HG02763 (cell line): ENCODE data around the gene SLC34A1.
"Not testable (repeated sequence)": the region's sequence is repeated elsewhere in the genome, so short reads cannot be mapped to it uniquely, and the experiment has no call there.

Experiments
- ATAC-seq: cut with Tn5 transposase; IDR thresholded peaks from one replicate; pipeline ENCODE4 v1.9.1; 2021; ENCODE audit warnings: mild to moderate bottlenecking, moderate library complexity; ENCODE audit not compliant: unreplicated experiment

The SLC34A1 gene

GRCh38 chr5:177354711-177355110 is 29.5 kb upstream of the SLC34A1 start:
- no peak for ATAC-seq

- ATAC-seq, result no peak
These were observed 28.9 kb upstream of the SLC34A1 start for GRCh38 chr5:177355162-177355867.

GRCh38 chr5:177355868-177356168 is 28.4 kb upstream of the SLC34A1 start:
- no peak for ATAC-seq

- no peak for ATAC-seq
These were observed 27.5 kb upstream of the SLC34A1 start for GRCh38 chr5:177356746-177357145.

- no peak for ATAC-seq
These were observed 27.1 kb upstream of the SLC34A1 start for GRCh38 chr5:177357146-177357458.

- peak; percentile 82 for ATAC-seq
These were observed 26.5 kb upstream of the SLC34A1 start, which contains the start of gene RGS14 for GRCh38 chr5:177357459-177358351. RGS14 (plus strand) TSS chr5:177357924; CDS start chr5:177358025, 101 bp downstream.

- no peak for ATAC-seq
These were observed 25.8 kb upstream of the SLC34A1 start for GRCh38 chr5:177358370-177358819.

- ATAC-seq, result no peak
These were observed 24.8 kb upstream of the SLC34A1 start for GRCh38 chr5:177359451-177359851.

GRCh38 chr5:177359860-177360259 is 24.4 kb upstream of the SLC34A1 start:
- no peak for ATAC-seq

- not testable (repeated sequence) for ATAC-seq
These were observed 23.5 kb upstream of the SLC34A1 start for GRCh38 chr5:177360740-177361139.

- ATAC-seq, result no peak
These were observed 22.6 kb upstream of the SLC34A1 start for GRCh38 chr5:177361418-177362291.

GRCh38 chr5:177362292-177362609 is 22.0 kb upstream of the SLC34A1 start:
- no peak for ATAC-seq

- ATAC-seq, result peak; percentile 40
These were observed 21.4 kb upstream of the SLC34A1 start for GRCh38 chr5:177362610-177363507.

GRCh38 chr5:177363565-177363964 is 20.7 kb upstream of the SLC34A1 start:
- no peak for ATAC-seq

- ATAC-seq, result no peak
These were observed 19.9 kb upstream of the SLC34A1 start for GRCh38 chr5:177364159-177364962.

- no peak for ATAC-seq
These were observed 18.2 kb upstream of the SLC34A1 start for GRCh38 chr5:177365845-177366527.

- no peak for ATAC-seq
These were observed 17.5 kb upstream of the SLC34A1 start for GRCh38 chr5:177366528-177367322.

- no peak for ATAC-seq
These were observed 16.8 kb upstream of the SLC34A1 start for GRCh38 chr5:177367323-177367848.
